ENCODE measurements around the gene WWOX.

GRCh38 chr16:78619811-78620210, 520.4 kb downstream of the WWOX start:
- TF ChIP-seq CTCF (IDR thresholded peaks at IDR 0.05; ENCODE audit: poor library complexity) (no peak), EZH2 (IDR thresholded peaks at IDR 0.05; ENCODE audit: borderline replicate concordance) (no peak), EZH2phosphoT487 (IDR thresholded peaks at IDR 0.05; ENCODE audit: low read depth, severe bottlenecking, unreplicated experiment) (no peak)

Data from hepatocyte (in vitro differentiated cells).